Measurements from ENCODE around the gene MEX3D.
A peak's percentile ranks its signal among the peaks of the same experiment; 100 is the strongest.

The MEX3D gene

GRCh38 chr19:1592755-1593500, 24.8 kb upstream of the MEX3D start, which contains the start of gene MBD3:
TSS of gene MBD3 (minus strand) at chr19:1592865. CDS start at chr19:1592631, 234 bp downstream.
- DNase-seq: peak; percentile 86 to 88

DNA sequence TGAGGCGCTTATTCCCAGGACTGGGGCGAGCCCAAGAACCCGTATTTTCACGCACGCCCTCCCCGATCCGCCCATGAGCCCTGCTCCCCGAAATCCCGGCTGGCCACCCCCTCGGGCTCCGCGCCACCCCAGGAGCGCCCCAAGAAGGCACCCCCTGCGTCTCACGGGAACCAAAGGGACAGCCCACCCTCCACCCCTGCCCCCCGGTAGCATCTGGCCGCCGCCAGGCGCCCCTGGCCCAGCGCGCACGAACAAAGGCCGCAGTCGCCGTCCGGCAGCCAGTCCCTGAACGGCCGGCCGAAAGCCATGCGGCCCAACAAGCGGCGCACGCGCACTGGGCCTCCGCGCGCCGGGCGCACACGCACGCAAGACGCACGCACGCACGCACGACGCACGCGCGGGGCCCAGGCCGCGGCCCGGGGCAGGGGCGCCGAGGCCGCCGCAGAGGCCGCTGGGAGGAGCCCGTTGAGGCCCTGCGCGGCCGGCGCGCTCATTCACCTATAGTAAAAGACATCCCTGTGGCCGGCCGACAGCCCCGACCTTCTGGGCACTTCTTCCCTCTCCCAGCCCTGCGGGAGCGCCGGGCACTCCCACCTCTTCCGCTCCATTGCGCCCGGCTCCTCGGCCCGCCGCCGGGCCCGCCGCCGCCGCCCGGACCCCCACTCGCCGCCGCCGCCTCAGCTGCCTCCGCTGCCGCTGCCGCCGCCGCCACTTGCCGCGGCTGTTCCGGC, 24.1 kb upstream of the MEX3D start:
- DNase-seq: peak; percentile 77 to 85

- no peak for DNase-seq
These were observed 23.4 kb upstream of the MEX3D start for GRCh38 chr19:1591421-1592023.

DNA sequence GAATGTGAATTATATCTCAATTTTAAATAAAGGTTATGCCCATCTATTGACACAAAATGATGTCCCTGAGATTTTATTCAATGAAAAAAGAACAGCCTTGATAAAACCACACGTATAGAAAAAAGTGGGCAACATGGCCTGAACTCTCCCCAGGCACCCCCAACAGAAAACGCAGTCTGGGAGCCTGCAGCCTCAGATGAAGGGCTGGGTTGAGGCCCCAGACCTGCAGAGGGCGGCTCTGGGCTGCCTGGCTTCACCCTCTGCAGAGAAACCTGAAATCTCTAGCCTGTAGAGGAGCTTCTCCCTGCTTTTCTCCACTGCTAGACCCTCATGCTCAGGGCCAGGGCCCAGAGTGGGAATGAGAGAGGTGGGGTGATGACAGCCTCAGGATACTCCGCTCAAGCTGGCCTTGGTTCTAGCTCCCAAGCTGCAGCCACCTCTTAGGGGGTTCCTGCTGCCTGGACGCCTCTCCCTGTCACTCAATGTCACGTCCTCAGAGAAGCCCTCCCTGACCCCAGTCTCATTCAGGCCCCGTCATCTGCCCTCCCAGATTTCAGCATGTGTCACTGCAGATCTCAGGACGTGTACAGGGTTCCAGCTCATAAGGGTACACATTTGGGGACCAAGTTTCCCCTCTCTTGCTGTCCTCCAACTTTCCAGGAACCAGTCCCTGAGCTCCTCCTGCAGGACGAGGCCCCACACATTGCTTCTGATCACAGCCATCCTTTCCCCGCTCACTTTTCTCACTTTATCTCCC, 22.7 kb upstream of the MEX3D start:
- DNase-seq: peak in 1 of 2 experiments; percentile 46

- no peak for DNase-seq
These were observed 19.7 kb upstream of the MEX3D start for GRCh38 chr19:1587872-1588271.

GRCh38 chr19:1585243-1585580, 17.1 kb upstream of the MEX3D start:
- no peak for DNase-seq

DNA sequence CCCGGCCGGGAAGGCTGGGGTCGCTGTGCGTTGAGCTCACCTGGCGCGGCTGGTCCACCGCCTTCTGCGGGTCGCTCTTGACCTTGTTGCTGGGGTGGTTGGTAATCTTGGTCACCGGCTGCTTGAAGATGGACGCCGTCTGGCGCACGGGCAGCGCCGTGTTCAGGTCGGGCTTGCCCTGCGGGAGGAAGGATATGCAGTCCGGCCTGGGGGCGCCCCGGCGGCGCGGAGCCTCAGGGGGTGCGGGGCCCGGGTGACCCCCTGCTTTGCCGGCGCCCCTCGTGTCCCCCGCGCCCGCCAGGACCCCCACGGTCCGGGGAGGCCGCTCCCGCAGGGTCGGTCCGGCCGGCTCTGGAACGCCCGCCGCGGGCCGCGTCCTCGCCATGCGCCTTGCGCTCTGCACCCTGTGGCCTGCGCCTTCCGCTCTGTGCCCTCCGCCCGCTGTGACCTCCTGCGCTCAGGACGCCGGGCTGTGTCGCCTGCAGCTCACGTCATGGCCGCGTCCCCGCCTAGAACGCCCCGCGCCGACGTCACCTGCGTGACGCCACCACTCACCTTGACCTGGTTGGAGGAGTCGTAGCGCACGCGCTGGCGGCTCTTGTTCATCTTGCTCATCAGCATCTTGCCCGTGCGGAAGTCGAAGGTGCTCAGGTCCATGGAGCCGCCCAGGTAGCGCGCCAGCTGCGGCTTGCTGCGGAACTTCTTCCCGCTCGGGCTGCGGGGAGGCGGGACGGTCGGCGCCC, 16.5 kb upstream of the MEX3D start:
- no peak for DNase-seq

GRCh38 chr19:1582201-1582600, 14.1 kb upstream of the MEX3D start:
- no peak for DNase-seq

- DNase-seq: no peak
These were observed 12.8 kb upstream of the MEX3D start for GRCh38 chr19:1580957-1581356.

- DNase-seq: no peak
These were observed 12.3 kb upstream of the MEX3D start for GRCh38 chr19:1580382-1580781.

DNA sequence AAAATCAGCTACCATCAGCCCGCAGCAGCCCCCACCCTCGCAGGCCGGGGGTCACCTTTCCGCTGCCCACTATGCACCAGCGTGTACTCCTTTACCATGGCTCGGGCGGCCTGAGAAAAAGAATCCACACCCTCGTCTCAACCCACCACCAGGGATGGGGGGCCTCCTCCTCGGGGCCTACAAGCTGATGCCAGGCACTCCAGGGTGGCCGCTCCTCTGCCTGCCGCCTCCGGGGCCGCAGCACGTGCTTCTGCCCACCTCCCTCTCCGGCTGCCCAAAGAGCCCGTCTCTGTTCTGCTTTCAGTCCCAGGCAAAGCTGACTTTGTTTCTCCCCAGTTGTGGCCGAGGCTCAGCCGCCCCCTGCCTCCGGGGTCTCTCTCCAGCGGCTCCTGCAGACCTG, 11.1 kb upstream of the MEX3D start:
- no peak for DNase-seq

- no peak for DNase-seq
These were observed 9.9 kb upstream of the MEX3D start for GRCh38 chr19:1577929-1578618.

DNA sequence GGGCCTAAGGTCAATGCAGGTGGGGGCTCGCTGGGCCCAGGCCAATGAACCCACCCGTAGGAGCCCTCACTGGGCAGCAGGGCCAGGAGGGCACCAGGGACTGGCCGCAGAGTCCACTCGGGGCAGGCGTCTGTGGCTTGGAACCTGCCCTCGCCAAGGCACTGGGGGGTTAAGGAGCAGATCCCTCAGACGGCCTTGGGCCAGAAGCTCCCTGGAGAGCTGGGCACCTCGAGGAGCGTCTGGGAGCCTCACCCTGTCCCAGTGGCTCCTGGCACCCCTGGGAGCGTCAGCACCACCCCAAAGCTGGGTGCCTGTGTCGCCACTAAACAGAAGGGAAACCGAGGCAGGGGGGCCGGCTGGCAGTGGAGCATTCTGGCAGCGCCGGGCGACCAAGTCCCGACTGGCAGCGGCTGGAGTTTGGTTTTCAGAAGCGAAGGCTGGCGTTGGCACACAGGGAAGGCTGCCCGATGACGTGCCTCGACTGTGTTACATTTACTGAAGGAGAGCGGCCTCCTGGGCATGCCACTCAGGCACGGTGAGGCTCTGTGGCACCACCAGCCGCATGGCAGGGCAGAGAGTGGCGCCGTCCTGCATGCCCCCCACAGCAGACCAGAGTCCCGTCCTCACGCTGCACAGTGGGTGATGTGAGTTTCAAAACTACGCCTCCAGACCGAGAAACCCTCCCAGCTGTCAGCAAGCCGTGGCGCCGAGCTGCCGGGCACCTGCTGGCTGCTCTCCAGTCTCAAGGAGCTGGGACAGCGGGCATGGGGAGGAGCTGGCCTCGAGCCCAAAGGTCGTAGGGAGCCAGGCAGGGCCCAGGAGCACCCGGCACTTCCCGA, 9.2 kb upstream of the MEX3D start:
- DNase-seq: no peak

DNA sequence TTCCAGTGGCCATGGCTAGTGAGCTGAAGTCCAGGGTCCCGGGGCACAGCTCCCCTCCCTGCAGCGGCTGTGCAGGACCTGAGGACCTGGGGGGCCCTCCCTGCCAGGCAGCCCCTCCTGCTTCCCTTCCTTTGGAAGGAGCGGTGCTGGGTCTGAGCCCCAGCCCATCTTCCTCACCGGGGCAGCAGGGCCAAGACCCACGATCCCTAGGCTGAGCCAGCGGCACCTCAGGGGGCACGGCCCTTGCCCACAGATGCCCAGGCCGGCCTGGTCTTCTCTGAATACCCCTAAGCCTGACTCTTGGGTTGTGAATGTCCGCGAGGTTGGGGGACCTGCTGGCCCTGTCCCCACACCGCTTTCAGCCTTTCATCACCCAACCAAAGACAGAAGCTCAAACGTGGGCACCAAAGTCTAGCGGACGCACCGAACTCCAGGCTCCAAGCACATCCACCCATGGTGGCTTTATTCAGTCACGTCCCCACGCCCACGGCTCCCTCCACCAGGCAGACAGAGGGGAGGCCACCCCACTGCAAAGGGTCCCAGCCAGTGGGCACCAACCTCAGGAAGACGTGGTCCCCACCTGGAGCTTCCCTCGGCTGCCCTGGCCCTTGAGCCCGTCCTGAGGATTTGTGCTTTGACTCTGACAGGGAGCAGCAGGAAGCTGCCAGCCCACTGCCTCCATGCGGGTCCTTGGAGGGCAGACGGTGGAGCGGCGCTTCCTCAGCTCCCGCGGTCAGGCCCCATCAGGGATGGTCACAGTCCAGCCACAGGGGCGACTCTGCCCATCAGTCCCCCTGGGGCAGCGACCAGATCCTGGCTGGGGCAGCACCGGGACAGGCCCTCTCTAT, 8.3 kb upstream of the MEX3D start:
- DNase-seq: no peak

DNA sequence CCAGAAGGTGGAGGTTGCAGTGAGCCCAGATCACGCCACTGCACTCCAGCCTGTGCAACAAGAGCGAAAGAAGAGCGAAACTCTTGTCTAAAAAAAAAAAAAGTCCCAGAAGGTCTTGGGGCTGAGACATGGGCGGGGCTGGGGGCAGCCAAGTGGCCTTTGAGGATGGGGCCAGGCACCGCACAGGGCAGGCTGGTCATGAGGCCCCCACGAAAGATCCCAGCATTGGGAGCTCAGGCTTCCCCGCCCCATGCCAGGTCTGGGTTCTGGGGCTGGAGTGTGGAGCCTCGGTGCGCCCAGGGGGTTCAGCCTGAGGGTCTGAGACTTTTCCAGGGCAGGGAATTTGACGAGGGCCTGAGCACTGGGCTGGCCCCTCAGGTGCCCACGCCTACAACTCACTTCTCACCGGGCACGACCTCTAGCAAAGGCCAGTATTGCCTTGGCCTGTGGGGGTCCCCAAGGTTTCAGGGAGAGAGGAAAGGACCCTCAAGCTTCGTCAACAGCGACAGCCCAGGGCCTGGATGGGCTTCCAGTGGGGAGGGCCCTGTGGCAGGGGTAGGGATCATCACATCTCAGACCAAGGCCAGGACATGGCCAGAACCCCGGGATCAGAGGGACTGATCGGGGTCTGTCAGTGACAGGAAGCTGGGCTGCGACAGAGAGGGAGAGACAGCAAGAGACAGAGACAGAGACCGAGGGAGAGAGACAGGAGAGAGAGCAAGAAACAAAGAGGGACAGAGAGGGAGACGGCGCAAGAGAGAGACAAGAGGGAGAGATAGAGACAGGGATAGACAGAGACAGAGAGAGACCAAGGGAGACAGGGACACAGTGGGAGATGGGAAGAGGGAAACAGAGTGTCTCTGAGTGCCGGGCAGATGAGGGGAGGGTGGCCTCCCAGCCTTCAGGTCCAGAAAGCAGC, 7.5 kb upstream of the MEX3D start:
- DNase-seq: no peak

- DNase-seq: no peak
These were observed 6.4 kb upstream of the MEX3D start for GRCh38 chr19:1574354-1575136.

GRCh38 chr19:1572795-1573194, 4.7 kb upstream of the MEX3D start:
- DNase-seq: no peak

- DNase-seq: no peak
These were observed 3.2 kb upstream of the MEX3D start for GRCh38 chr19:1571358-1571757.
